GM12892 (cell line): Measurements from ENCODE around the gene TENT4A.
A peak's percentile ranks its signal among the peaks of the same experiment; 100 is the strongest.

Experiments used
- DNase-seq: peaks from one replicate; pipeline ENCODE4 v3.0.0; 2011; ENCODE audit not compliant: insufficient read length
- FAIRE-seq: peaks from 2 replicates; lab custom pipeline; 2011; peaks lifted over from hg19 to GRCh38; lab: Jason Lieb, UNC
- POLR2A ChIP-seq: IDR thresholded peaks from 2 replicates; pipeline ENCODE4 v1.6.1; 2011; ENCODE audit warnings: low read depth, low read length, control low read depth
- POLR2AphosphoS5 ChIP-seq: IDR thresholded peaks from 2 replicates; pipeline ENCODE4 v1.6.1; 2011; ENCODE audit warnings: low read depth, low read length, control low read depth
- TAF1 ChIP-seq: IDR thresholded peaks from 2 replicates; pipeline ENCODE4 v1.6.1; 2011; ENCODE audit warnings: low read depth, mild to moderate bottlenecking, control low read depth, low read length, borderline replicate concordance

The TENT4A gene

GRCh38 chr5:6730407-6730806, 17.2 kb downstream of the TENT4A start:
- no peak for DNase-seq
- no peak for FAIRE-seq
- TF ChIP-seq TAF1 (no peak), POLR2AphosphoS5 (no peak)

DNA sequence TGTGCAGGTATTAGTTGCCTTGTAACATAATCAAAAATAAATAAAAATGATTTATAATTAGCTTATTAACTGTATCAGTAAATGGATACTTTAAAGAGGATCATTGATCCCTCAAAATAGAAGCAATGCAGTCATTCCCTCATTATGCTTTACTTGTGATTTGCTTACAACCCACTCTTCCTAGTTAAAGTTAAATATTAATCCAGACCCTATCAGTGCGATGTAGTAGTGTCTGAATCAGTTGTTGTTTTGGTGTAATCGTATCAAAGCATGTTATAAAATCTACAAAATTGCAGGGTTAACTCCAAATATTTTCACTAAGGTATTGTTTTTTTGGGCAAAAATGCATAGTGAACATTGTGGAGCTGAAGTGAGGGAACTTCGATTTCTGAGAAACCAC, 17.6 kb downstream of the TENT4A start:
- no peak for FAIRE-seq
- TF ChIP-seq POLR2AphosphoS5 (no peak), TAF1 (no peak), POLR2A (no peak)
- no peak for DNase-seq

- no peak for TF ChIP-seq TAF1
- no peak for TF ChIP-seq POLR2A
- no peak for TF ChIP-seq POLR2AphosphoS5
- FAIRE-seq, result no peak
- DNase-seq, result no peak
These were observed 18.4 kb downstream of the TENT4A start for GRCh38 chr5:6731465-6732237.

DNA sequence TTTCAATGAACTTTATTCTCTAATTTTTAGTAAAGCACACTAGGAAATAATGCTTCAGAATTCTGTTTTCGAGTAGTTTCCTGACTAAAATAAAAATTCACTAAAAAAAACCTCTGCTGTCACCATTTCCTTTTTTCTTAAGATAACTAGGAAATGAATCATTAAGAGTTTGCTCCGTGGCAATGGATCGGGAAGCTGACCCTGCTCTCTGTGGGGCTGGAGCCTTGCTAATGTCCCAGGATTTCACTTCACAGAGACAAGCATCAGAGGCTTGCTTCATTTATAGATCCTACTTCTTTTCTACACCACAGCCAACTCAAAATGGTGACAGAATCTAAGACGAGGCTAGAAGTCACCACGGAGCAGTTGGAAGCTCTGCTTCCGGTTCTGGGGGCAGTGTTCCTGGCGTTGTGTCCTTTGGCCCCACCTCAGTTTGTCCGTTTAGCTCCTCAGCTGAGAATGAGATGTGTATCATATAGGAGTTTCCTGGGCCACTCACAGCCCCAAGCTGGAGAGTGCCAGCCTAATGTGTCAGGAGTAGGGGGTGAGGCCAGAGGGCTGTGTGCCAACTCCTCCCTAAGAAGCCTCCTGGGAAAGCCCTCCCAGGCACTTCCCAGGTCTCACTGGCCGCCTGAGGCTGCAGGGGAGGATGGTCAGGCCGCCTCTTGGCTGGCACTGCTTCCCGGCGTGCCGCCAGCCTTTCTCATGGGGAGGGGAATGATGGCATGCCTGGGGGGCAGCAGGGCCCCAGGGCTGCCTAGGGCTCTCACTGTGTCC, 19.6 kb downstream of the TENT4A start:
- DNase-seq (no peak), FAIRE-seq (no peak)
- no peak for TF ChIP-seq TAF1
- no peak for TF ChIP-seq POLR2AphosphoS5
- TF ChIP-seq POLR2A, result no peak

DNA sequence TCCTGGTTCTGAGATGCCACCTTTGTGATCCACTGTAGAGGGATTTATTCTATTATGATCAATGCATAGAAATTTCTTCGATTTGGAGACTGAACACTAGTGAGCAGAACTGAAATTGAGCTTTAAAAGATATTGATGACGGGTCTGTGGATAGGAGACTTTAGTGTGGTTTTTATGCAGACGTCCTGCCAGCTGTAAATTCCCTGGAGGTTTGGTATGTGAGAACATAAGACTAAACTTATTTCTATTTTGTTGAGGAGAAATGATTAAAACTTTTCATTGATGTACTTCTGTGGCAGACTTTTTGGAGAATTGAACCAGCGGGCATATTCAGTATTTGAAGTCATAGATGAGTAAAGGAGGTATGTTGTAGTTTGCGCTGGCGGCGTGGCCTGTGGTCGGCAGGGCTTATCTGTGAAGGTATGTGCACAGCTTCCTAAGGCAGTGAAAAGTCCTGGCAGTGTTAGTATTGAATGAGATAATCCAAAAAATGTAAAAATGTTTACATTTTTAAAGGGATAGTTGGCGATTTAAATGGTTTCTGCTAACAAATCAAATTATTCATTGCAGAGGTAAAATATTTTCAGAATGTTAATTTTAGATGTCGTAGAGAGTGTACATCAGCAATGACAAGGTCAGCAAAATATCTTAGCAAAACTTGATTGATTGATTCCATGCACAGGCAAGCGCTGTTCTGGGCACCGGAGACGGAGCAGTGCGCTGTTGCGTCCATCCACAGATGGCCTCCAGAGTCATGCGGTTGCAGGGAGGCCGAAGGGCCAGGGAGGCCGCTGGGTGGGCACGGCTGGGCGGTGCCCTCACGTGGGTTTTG, 20.4 kb downstream of the TENT4A start:
- FAIRE-seq, result no peak

GRCh38 chr5:6734243-6734700, 21.0 kb downstream of the TENT4A start:
- no peak for TF ChIP-seq POLR2A
- no peak for TF ChIP-seq POLR2AphosphoS5
- no peak for TF ChIP-seq TAF1
- FAIRE-seq, result no peak
- no peak for DNase-seq

More for the DNA sequence above, 20.4 kb downstream of the TENT4A start:
- no peak for DNase-seq
- no peak for TF ChIP-seq POLR2AphosphoS5
- TF ChIP-seq TAF1, result no peak
- TF ChIP-seq POLR2A, result no peak

DNA sequence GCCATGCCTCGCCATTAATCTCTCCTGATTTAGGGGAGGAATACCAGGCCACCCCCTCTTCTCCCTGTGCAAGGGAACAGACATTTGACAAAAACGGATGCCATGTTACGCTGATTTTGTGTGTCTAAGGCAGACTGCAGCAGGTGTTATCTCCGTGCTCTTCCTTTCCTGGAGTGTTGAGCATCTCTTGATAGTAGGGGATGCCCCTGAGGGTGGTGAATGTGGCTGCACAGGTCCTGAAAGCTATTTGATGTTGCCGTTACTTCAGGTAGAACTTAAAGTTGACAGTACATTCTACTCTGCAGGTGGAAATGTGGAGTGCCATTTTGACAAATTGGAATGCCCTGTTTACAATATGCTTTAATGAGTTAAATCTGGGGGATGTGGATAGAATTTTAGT, 21.5 kb downstream of the TENT4A start:
- FAIRE-seq (no peak), DNase-seq (no peak)
- TF ChIP-seq POLR2AphosphoS5 (no peak), TAF1 (no peak), POLR2A (no peak)

DNA sequence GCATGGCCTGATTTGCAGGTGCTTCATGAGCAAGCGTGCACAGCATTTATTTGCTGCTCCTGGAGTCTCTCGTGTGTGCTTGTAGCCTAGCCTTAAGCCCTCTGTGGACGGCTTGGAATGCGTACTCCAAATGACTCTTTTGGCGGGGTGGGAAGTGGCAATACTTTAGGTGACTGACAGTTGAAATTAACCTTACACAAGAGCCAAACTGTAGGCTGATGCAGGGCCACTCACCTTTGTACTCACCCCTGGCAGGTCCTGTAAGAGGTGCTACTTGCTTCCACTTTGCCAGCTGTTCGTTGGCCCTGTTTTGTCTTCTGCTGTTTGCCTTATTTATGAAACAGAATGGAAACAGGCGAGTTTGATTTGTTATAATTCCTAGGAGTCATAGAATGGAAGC, 22.9 kb downstream of the TENT4A start:
- TF ChIP-seq POLR2AphosphoS5 (no peak), POLR2A (no peak), TAF1 (no peak)
- FAIRE-seq, result no peak
- no peak for DNase-seq

GRCh38 chr5:6736524-6737042, 23.4 kb downstream of the TENT4A start:
- FAIRE-seq, result peak; percentile 14
- 0 out of 2 replicates have a peak, but pooled peaks have one; percentile 27 for TF ChIP-seq POLR2A
- no peak for TF ChIP-seq TAF1

DNA sequence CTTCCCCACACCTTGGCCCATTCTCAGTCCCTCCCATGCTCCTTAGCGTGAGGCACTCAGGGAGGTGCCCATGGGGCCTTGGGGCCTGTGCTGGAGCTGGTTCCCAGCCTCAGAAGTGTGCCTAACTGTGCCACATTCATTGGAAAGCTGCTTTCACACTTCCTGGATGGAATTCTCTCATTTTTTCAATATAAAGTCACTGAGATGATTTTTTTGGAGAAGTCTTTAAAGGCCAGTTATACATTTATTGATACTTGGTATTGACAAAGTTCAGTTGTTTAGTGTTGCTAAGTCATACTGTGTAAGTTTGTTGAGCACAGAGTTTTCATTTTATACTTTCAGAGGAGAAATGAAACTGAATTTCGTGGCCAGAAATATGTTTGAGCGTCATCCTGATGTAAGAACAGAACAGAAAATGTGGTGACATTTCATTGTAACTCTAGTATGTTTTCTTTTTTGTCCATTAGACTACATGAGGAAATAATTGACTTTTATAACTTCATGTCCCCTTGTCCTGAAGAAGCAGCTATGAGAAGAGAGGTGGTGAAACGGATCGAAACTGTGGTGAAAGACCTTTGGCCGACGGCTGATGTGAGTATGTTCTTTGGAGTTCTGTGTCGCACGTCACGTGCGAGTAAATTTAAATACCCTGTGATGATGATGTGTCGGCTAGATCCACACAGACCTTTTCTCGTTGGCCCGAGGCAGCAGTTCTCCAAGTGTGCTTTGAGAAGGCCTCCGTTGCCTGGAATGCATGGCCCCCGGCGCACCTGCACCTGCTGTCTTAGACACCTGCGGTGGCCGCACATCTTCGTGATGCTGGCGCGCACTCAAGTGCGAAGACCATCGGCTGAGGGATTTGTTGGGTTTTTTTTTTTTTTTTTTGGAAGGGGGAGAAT, 24.1 kb downstream of the TENT4A start:
- TF ChIP-seq POLR2AphosphoS5 (no peak; the same call in 1 of the 2 replicates), TAF1 (no peak)
- DNase-seq, result peak; percentile 50
- peak; percentile 72 for FAIRE-seq

More at GRCh38 chr5:6736524-6737042, 23.4 kb downstream of the TENT4A start:
- DNase-seq, result no peak
